Left cardiac atrium (tissue), 4 donors: ENCODE measurements around the gene KRT16. TPM values are rescaled to one million over a fixed set of nuclear protein-coding genes. Genes with fewer than 3 reads are reported as not detected.
"Not testable (repeated sequence)": the region's sequence is repeated elsewhere in the genome, so short reads cannot be mapped to it uniquely, and the experiment has no call there.

ENCODE experiments used
- ATAC-seq, 2 donors: fragments of 200-7000 bp; cut with Tn5 transposase; one replicate each; pipeline ENCODE4 v1.9.1; 2020; ENCODE audit warnings: mild to moderate bottlenecking in 2 of 2, moderate library complexity in 2 of 2
- DNase-seq: peaks from one replicate; pipeline ENCODE4 v3.0.0-alpha.2; 2020
- intact Hi-C, 2 donors: fragments of 100-400 bp; cut with DNase I; formaldehyde crosslinking; loops; one replicate each; pipeline versions ENCODE4 v1.14.1 to v1.15.1; 2022 to 2023
- total RNA-seq, 2 donors: library from RNA; stranded (reverse); fragmentation: NEBNext Ultra II Directional; extraction: Animal tissue kit (Norgen Biotek cat#: 25700); gene quantifications; one replicate each; pipeline ENCODE4 v1.2.1, GENCODE V29; 2021
- donor health status: DM: no; HTN: yes; CAD: no.
- donor health status: DM: no; HTN: yes; CAD: no; lungs with severe emphysema.
- donor health status: DM: yes; HTN: yes; CAD: no.
- donor health status: Dilated cardiomyopathy.

KRT16 gene
- total RNA-seq, 2 donors from 2014 or later, result 0.44 to 1.1 TPM

GRCh38 chr17:41619036-41619926 lies 6.7 kb upstream of the KRT16 start:
- no peak for DNase-seq
- intact Hi-C loops, result no loop called here
- no peak for ATAC-seq

- intact Hi-C loops, result no loop called here
- ATAC-seq, result no peak
- no peak for DNase-seq
Observed at GRCh38 chr17:41618341-41619035, 5.9 kb upstream of the KRT16 start.

GRCh38 chr17:41617698-41618097 lies 5.1 kb upstream of the KRT16 start:
- ATAC-seq (no peak), DNase-seq (no peak)
- intact Hi-C loops, result no loop called here

GRCh38 chr17:41617136-41617535 lies 4.6 kb upstream of the KRT16 start:
- no peak for DNase-seq
- intact Hi-C loops, result no loop called here
- ATAC-seq, result no peak

- ATAC-seq, DNase-seq, intact Hi-C loops: not testable (repeated sequence)
Observed at GRCh38 chr17:41616486-41616885, 3.9 kb upstream of the KRT16 start.

GRCh38 chr17:41615454-41615853 lies 2.9 kb upstream of the KRT16 start:
- intact Hi-C loops, result no loop called here
- no peak for ATAC-seq

GRCh38 chr17:41614767-41615166 lies 2.2 kb upstream of the KRT16 start:
- DNase-seq, intact Hi-C loops, ATAC-seq: not testable (repeated sequence)

More at GRCh38 chr17:41615454-41615853, 2.9 kb upstream of the KRT16 start:
- DNase-seq, result peak; percentile 1

GRCh38 chr17:41614098-41614497 lies 1.5 kb upstream of the KRT16 start:
- intact Hi-C loops, result no loop called here
- ATAC-seq, result no peak
- DNase-seq, result no peak

- ATAC-seq, result no peak
- intact Hi-C loops, result no loop called here
- DNase-seq, result no peak
Observed at GRCh38 chr17:41613277-41614082, 913 bp upstream of the KRT16 start.

- intact Hi-C loops, result no loop called here
- ATAC-seq, result no peak
- DNase-seq, result peak; percentile 10
Observed at GRCh38 chr17:41610965-41611640, 1.5 kb downstream of the KRT16 start.

GRCh38 chr17:41610061-41610517 lies 2.5 kb downstream of the KRT16 start:
- intact Hi-C loops, ATAC-seq: not testable (repeated sequence)
- DNase-seq, result peak; percentile 12

- ATAC-seq, intact Hi-C loops, DNase-seq: not testable (repeated sequence)
Observed at GRCh38 chr17:41606930-41607329, 5.6 kb downstream of the KRT16 start.

GRCh38 chr17:41602524-41602923 lies 10.0 kb downstream of the KRT16 start:
- no peak for ATAC-seq
- intact Hi-C loops, result no loop called here
- DNase-seq, result no peak

GRCh38 chr17:41600318-41600717 lies 12.2 kb downstream of the KRT16 start:
- DNase-seq (no peak), ATAC-seq (no peak)
- intact Hi-C loops, result no loop called here

- ATAC-seq, result no peak
- DNase-seq, result no peak
- intact Hi-C loops, result no loop called here
Observed at GRCh38 chr17:41599680-41600079, 12.9 kb downstream of the KRT16 start.

GRCh38 chr17:41595585-41595984 lies 17.0 kb downstream of the KRT16 start:
- no peak for DNase-seq
- intact Hi-C loops, result no loop called here
- peak in 1 of 2 donors; percentile 23 for ATAC-seq

- ATAC-seq (no peak), DNase-seq (no peak)
- intact Hi-C loops, result no loop called here
Observed at GRCh38 chr17:41594363-41594915, 18.1 kb downstream of the KRT16 start.

- intact Hi-C loops, result no loop called here
- ATAC-seq (peak in 1 of 2 donors; percentile 87), DNase-seq (no peak)
Observed at GRCh38 chr17:41593306-41593981, 19.1 kb downstream of the KRT16 start.
